Mucosa of rectum (tissue), 2 donors: ENCODE measurements around the gene AP2M1.

Source experiments
- H3K27ac ChIP-seq, 2 donors: one replicate each; pipeline ENCODE4 v1.7.0; 2013; ENCODE audit warnings: inconsistent platforms in 2 of 2, low read depth in 2 of 2, low read length in 2 of 2
- H3K27me3 ChIP-seq, 2 donors: one replicate each; pipeline ENCODE4 v1.7.0; 2013; ENCODE audit warnings: low read length in 2 of 2; ENCODE audit not compliant: control insufficient read depth in 2 of 2, insufficient read depth in 2 of 2
- H3K36me3 ChIP-seq, 2 donors: one replicate each; pipeline ENCODE4 v1.7.0; 2013; ENCODE audit warnings: low read length in 2 of 2; ENCODE audit not compliant: control insufficient read depth in 2 of 2, insufficient read depth in 2 of 2
- H3K4me1 ChIP-seq, 2 donors: one replicate each; pipeline ENCODE4 v1.7.0; 2013; ENCODE audit warnings: low read length in 2 of 2, mild to moderate bottlenecking in 1 of 2; ENCODE audit not compliant: control insufficient read depth in 2 of 2, insufficient read depth in 2 of 2
- H3K4me3 ChIP-seq, 2 donors: one replicate each; pipeline ENCODE4 v1.7.0; 2013; ENCODE audit warnings: low read length in 2 of 2
- H3K9ac ChIP-seq, 2 donors: one replicate each; pipeline ENCODE4 v1.7.0; 2013; ENCODE audit warnings: low read length in 2 of 2, low read depth in 1 of 2, mild to moderate bottlenecking in 1 of 2
- H3K9me3 ChIP-seq, 2 donors: one replicate each; pipeline ENCODE4 v1.7.0; 2013; ENCODE audit warnings: low read length in 2 of 2; ENCODE audit not compliant: control insufficient read depth in 2 of 2
- donor health status: healthy.
- donor health status: Normal muscosa, but diverticular disease.

The AP2M1 gene

GRCh38 chr3:184177331-184177731 is 2.7 kb downstream of the AP2M1 start:
- H3K4me3 ChIP-seq: no peak overlapping the region
- peaks cover 42 to 57% of the 10 kb centered on the region in 2 donors for H3K36me3 ChIP-seq
- no peaks in the 10 kb centered on the region for H3K9me3 ChIP-seq
- no peak overlapping the region for H3K9ac ChIP-seq
- H3K27ac ChIP-seq: peak overlapping the region in 1 of 2 donors; percentile 89
- peaks cover 17 to 21% of the 10 kb centered on the region in 2 donors for H3K4me1 ChIP-seq
- no peaks in the 10 kb centered on the region for H3K27me3 ChIP-seq

GRCh38 chr3:184177767-184178306 is 3.2 kb downstream of the AP2M1 start:
- Histone ChIP-seq H3K27me3 (no peaks in the 10 kb centered on the region), H3K4me1 (peaks cover 17 to 21% of the 10 kb centered on the region in 2 donors), H3K9me3 (no peaks in the 10 kb centered on the region), H3K4me3 (no peak overlapping the region), H3K9ac (no peak overlapping the region), H3K36me3 (peaks cover 47 to 60% of the 10 kb centered on the region in 2 donors), H3K27ac (no peak overlapping the region)

- Histone ChIP-seq H3K27me3 (no peaks in the 10 kb centered on the region), H3K4me3 (no peak overlapping the region), H3K27ac (no peak overlapping the region), H3K9ac (no peak overlapping the region), H3K4me1 (peaks cover 17 to 21% of the 10 kb centered on the region in 2 donors), H3K36me3 (peaks cover 51 to 67% of the 10 kb centered on the region in 2 donors), H3K9me3 (no peaks in the 10 kb centered on the region)
Measured at GRCh38 chr3:184178521-184179138, 4.0 kb downstream of the AP2M1 start.

- Histone ChIP-seq H3K36me3 (peaks cover 51 to 67% of the 10 kb centered on the region in 2 donors), H3K27ac (no peak overlapping the region), H3K27me3 (no peaks in the 10 kb centered on the region), H3K4me1 (peaks cover 19 to 22% of the 10 kb centered on the region in 2 donors), H3K4me3 (no peak overlapping the region), H3K9ac (no peak overlapping the region), H3K9me3 (no peaks in the 10 kb centered on the region)
Measured at GRCh38 chr3:184180165-184180564, 5.5 kb downstream of the AP2M1 start.

GRCh38 chr3:184181596-184181995 is 6.9 kb downstream of the AP2M1 start:
- no peak overlapping the region for H3K9ac ChIP-seq
- H3K27me3 ChIP-seq: no peaks in the 10 kb centered on the region
- peaks cover 18 to 19% of the 10 kb centered on the region in 2 donors for H3K4me1 ChIP-seq
- peaks cover 51 to 67% of the 10 kb centered on the region in 2 donors for H3K36me3 ChIP-seq
- no peaks in the 10 kb centered on the region for H3K9me3 ChIP-seq
- no peak overlapping the region for H3K4me3 ChIP-seq
- H3K27ac ChIP-seq: no peak overlapping the region

GRCh38 chr3:184183679-184184078 is 9.0 kb downstream of the AP2M1 start:
- H3K27me3 ChIP-seq: no peaks in the 10 kb centered on the region
- peaks cover 48 to 54% of the 10 kb centered on the region in 2 donors for H3K36me3 ChIP-seq
- H3K9ac ChIP-seq: no peak overlapping the region
- peaks cover 16 to 18% of the 10 kb centered on the region in 2 donors for H3K4me1 ChIP-seq
- H3K27ac ChIP-seq: no peak overlapping the region
- no peaks in the 10 kb centered on the region for H3K9me3 ChIP-seq
- no peak overlapping the region for H3K4me3 ChIP-seq

GRCh38 chr3:184184546-184185230 is 10.0 kb downstream of the AP2M1 start:
- Histone ChIP-seq H3K27ac (no peak overlapping the region), H3K9ac (peak overlapping the region in 1 of 2 donors; percentile 71), H3K27me3 (no peaks in the 10 kb centered on the region), H3K4me3 (no peak overlapping the region), H3K4me1 (peaks cover 16 to 18% of the 10 kb centered on the region in 2 donors), H3K9me3 (no peaks in the 10 kb centered on the region), H3K36me3 (peaks cover 50 to 54% of the 10 kb centered on the region in 2 donors)

- H3K4me3 ChIP-seq: peak overlapping the region; percentile 98 to 99
- peak overlapping the region; percentile 91 to 96 for H3K9ac ChIP-seq
- H3K27me3 ChIP-seq: no peaks in the 10 kb centered on the region
- H3K9me3 ChIP-seq: no peaks in the 10 kb centered on the region
- peak overlapping the region; percentile 61 to 80 for H3K27ac ChIP-seq
- H3K4me1 ChIP-seq: peaks cover 16 to 18% of the 10 kb centered on the region in 2 donors
- peaks cover 50 to 54% of the 10 kb centered on the region in 2 donors for H3K36me3 ChIP-seq
Measured at GRCh38 chr3:184185461-184186183, 11.0 kb downstream of the AP2M1 start.

- Histone ChIP-seq H3K36me3 (peaks cover 48 to 54% of the 10 kb centered on the region in 2 donors), H3K9ac (peak within 1 kb of the TSS; percentile 91 to 96), H3K27me3 (no peaks in the 10 kb centered on the region), H3K4me1 (peaks cover 16 to 18% of the 10 kb centered on the region in 2 donors), H3K27ac (peak within 1 kb of the TSS; percentile 61 to 80), H3K9me3 (no peaks in the 10 kb centered on the region), H3K4me3 (peak within 1 kb of the TSS; percentile 98 to 99)
Measured at GRCh38 chr3:184186184-184186901, 11.7 kb downstream of the AP2M1 start, which contains the start of gene ABCF3. Gene ABCF3, plus strand, starts transcription at chr3:184186199. Its CDS starts 9 bp downstream, at chr3:184186208.
